Spleen (tissue), 11 donors: ENCODE measurements around the gene ST8SIA6. TPM values are rescaled to one million over a fixed set of nuclear protein-coding genes. Genes with fewer than 3 reads are reported as not detected.

Experiments used
- DNase-seq: peaks from one replicate; pipeline ENCODE4 v3.0.0-alpha.2; 2020
- H3K27ac ChIP-seq, 8 donors: fragments of 200-600 bp; sonication (generic) in 7 of 8; 1 replicate in 4 of 8; 2 replicates in 4 of 8; pipeline versions ENCODE4 v1.5.0 to v1.8.0; 2016 to 2021; ENCODE audit warnings: inconsistent platforms in 4 of 8, mild to moderate bottlenecking in 4 of 8, moderate library complexity in 1 of 8
- H3K27me3 ChIP-seq, 7 donors: fragments of 200-600 bp; sonication (generic) in 6 of 7; replicated peaks in 1 of 7; 1 replicate in 4 of 7; 2 replicates in 3 of 7; pipeline versions ENCODE4 v1.5.0 to v1.8.0; 2016 to 2021; ENCODE audit warnings: inconsistent platforms in 3 of 7, mild to moderate bottlenecking in 1 of 7
- H3K36me3 ChIP-seq, 6 donors: fragments of 200-600 bp; sonication (generic) in 5 of 6; 1 replicate in 4 of 6; 2 replicates in 2 of 6; pipeline versions ENCODE4 v1.5.0 to v1.8.0; 2016 to 2021; ENCODE audit warnings: inconsistent platforms in 2 of 6
- H3K4me1 ChIP-seq, 6 donors: fragments of 200-600 bp; sonication (generic) in 5 of 6; 1 replicate in 3 of 6; 2 replicates in 3 of 6; pipeline versions ENCODE4 v1.5.0 to v1.8.0; 2016 to 2021; ENCODE audit warnings: inconsistent platforms in 3 of 6
- H3K4me3 ChIP-seq, 8 donors: fragments of 200-600 bp; sonication (generic) in 7 of 8; 1 replicate in 4 of 8; 2 replicates in 4 of 8; pipeline versions ENCODE4 v1.5.0 to v1.8.0; 2016 to 2021; ENCODE audit warnings: inconsistent platforms in 4 of 8, mild to moderate bottlenecking in 4 of 8, moderate library complexity in 2 of 8
- H3K9me3 ChIP-seq, 8 donors: fragments of 200-600 bp; sonication (generic) in 7 of 8; 1 replicate in 4 of 8; 2 replicates in 4 of 8; pipeline versions ENCODE4 v1.5.0 to v1.8.0; 2016 to 2021; ENCODE audit warnings: inconsistent platforms in 4 of 8
- CTCF ChIP-seq, 11 experiments: fragments of 200-600 bp in 7 of 11; fragments of 450-650 bp in 4 of 11; sonication (generic) in 4 of 11; IDR thresholded peaks in 8 of 11; conservative IDR thresholded peaks in 3 of 11; 1 replicate in 7 of 11; 2 replicates in 4 of 11; pipeline versions ENCODE4 v1.4.0 to v1.8.0; 2016 to 2021; ENCODE audit warnings: antibody characterized with exemption in 11 of 11, inconsistent platforms in 4 of 11, mild to moderate bottlenecking in 1 of 11
- POLR2A ChIP-seq, 3 donors: fragments of 450-650 bp; IDR thresholded peaks; one replicate each; pipeline ENCODE4 v1.5.1; 2017; ENCODE audit warnings: antibody characterized with exemption in 3 of 3, mild to moderate bottlenecking in 1 of 3
- POLR2AphosphoS5 ChIP-seq, 3 donors: sonication (generic); formaldehyde crosslinking; IDR thresholded peaks; one replicate each; pipeline ENCODE4 v1.5.1; 2017; ENCODE audit warnings: antibody characterized with exemption in 3 of 3
- WGBS, 5 donors: extraction: QIAGEN DNeasy Blood & Tissue Kit in 3 of 5; methylation state at CpG; one replicate each; pipeline versions ENCODE4 v1.1.5 to v1.1.7; 2013 to 2018; 5-methylcytosine and 5-hydroxymethylcytosine counted together
- intact Hi-C: fragments of 100-400 bp; cut with DNase I; formaldehyde crosslinking; loops from one replicate; pipeline ENCODE4 v1.15.0; 2023; ENCODE audit warnings: low total_unique reads
- polyA plus RNA-seq, 3 donors: library from polyadenylated mRNA; stranded (reverse); fragments of 200-250 nt; gene quantifications; one replicate each; pipeline ENCODE4 v1.2.1, GENCODE V29; 2013
- total RNA-seq, 7 donors: library from RNA; depleted of rRNA in 3 of 7; stranded (reverse); fragments of >200 nt in 3 of 7; fragmentation: NEBNext Ultra II Directional in 4 of 7; extraction: Animal tissue kit (Norgen Biotek cat#: 25700) in 4 of 7; gene quantifications; one replicate each; pipeline versions ENCODE4 v1.1.0 to v1.2.1, GENCODE V29; 2016 to 2021
- donor health status: healthy with polysubstance abuse.
- donor health status: DM: no; HTN: no; CAD: no; lungs with moderate emphysema.
- donor health status: DM: no; HTN: no; CAD: no.
- donor health status: Bipolar disorder and iron deficiency.
- donor health status: healthy.
- donor health status: DM: no; HTN: no; CAD: no.
- donor health status: DM: yes; HTN: yes; CAD: no.

Gene ST8SIA6
- total and polyA plus RNA-seq, 10 donors = 0.02 to 1.2 (median 1.0) TPM; not detected in 3

- WGBS, 5 donors = 85 to 94% (median 88%) methylated on average over 5 of the region's 5 CpGs
- TF ChIP-seq CTCF (IDR thresholded peaks at IDR 0.05 in 8 of 11, conservative IDR thresholded peaks at IDR 0.05 in 3 of 11) (no peak), POLR2A (IDR thresholded peaks at IDR 0.05) (no peak), POLR2AphosphoS5 (IDR thresholded peaks at IDR 0.05) (no peak)
- peaks cover 0 to 9% (median 0%) of the 10 kb centered on the region in 8 donors for H3K9me3 ChIP-seq
- H3K27ac ChIP-seq = no peak overlapping the region
- no peaks in the 10 kb centered on the region for H3K36me3 ChIP-seq
- H3K4me3 ChIP-seq = no peak overlapping the region
- H3K27me3 ChIP-seq = peaks cover 0 to 14% (median 0%) of the 10 kb centered on the region in 7 donors
- no peaks in the 10 kb centered on the region for H3K4me1 ChIP-seq
- no peak for DNase-seq
- intact Hi-C loops = no loop called here
Measured at GRCh38 chr10:17470246-17470645, 15.9 kb upstream of the ST8SIA6 start.

- no peak overlapping the region for H3K4me3 ChIP-seq
- WGBS, 5 donors = 62 to 85% (median 70%) methylated on average over 5 of the region's 5 CpGs
- intact Hi-C loops = no loop called here
- no peaks in the 10 kb centered on the region for H3K36me3 ChIP-seq
- no peak for DNase-seq
- H3K27ac ChIP-seq = no peak overlapping the region
- peaks cover 0 to 9% (median 0%) of the 10 kb centered on the region in 8 donors for H3K9me3 ChIP-seq
- peaks cover 0 to 24% (median 0%) of the 10 kb centered on the region in 7 donors for H3K27me3 ChIP-seq
- TF ChIP-seq CTCF (IDR thresholded peaks at IDR 0.05 in 8 of 11, conservative IDR thresholded peaks at IDR 0.05 in 3 of 11) = no peak
- TF ChIP-seq POLR2AphosphoS5 (IDR thresholded peaks at IDR 0.05) = no peak
- no peaks in the 10 kb centered on the region for H3K4me1 ChIP-seq
Measured at GRCh38 chr10:17465328-17466125, 11.1 kb upstream of the ST8SIA6 start.

GRCh38 chr10:17464545-17464944 lies 10.2 kb upstream of the ST8SIA6 start:
- no peak for DNase-seq
- Histone ChIP-seq H3K36me3 (no peaks in the 10 kb centered on the region), H3K27me3 (peaks cover 0 to 25% (median 0%) of the 10 kb centered on the region in 7 donors), H3K4me3 (no peak overlapping the region), H3K9me3 (no peaks in the 10 kb centered on the region), H3K4me1 (no peaks in the 10 kb centered on the region), H3K27ac (no peak overlapping the region)
- TF ChIP-seq POLR2A (IDR thresholded peaks at IDR 0.05) (no peak), POLR2AphosphoS5 (IDR thresholded peaks at IDR 0.05) (no peak), CTCF (IDR thresholded peaks at IDR 0.05 in 8 of 11, conservative IDR thresholded peaks at IDR 0.05 in 3 of 11) (no peak)
- WGBS, 5 donors = 51 to 65% (median 60%) methylated on average over 5 of the region's 5 CpGs
- intact Hi-C loops = no loop called here

- H3K9me3 ChIP-seq = no peaks in the 10 kb centered on the region
- no peaks in the 10 kb centered on the region for H3K4me1 ChIP-seq
- TF ChIP-seq POLR2A (IDR thresholded peaks at IDR 0.05) (no peak), POLR2AphosphoS5 (IDR thresholded peaks at IDR 0.05) (no peak)
- DNase-seq = no peak
- no peak overlapping the region for H3K27ac ChIP-seq
- no peak overlapping the region for H3K4me3 ChIP-seq
- intact Hi-C loops = no loop called here
- no peaks in the 10 kb centered on the region for H3K36me3 ChIP-seq
- H3K27me3 ChIP-seq = peaks cover 0 to 32% (median 0%) of the 10 kb centered on the region in 7 donors
Measured at GRCh38 chr10:17460756-17461155, 6.4 kb upstream of the ST8SIA6 start.
